ENCODE results near the gene TXNRD2.

DNA sequence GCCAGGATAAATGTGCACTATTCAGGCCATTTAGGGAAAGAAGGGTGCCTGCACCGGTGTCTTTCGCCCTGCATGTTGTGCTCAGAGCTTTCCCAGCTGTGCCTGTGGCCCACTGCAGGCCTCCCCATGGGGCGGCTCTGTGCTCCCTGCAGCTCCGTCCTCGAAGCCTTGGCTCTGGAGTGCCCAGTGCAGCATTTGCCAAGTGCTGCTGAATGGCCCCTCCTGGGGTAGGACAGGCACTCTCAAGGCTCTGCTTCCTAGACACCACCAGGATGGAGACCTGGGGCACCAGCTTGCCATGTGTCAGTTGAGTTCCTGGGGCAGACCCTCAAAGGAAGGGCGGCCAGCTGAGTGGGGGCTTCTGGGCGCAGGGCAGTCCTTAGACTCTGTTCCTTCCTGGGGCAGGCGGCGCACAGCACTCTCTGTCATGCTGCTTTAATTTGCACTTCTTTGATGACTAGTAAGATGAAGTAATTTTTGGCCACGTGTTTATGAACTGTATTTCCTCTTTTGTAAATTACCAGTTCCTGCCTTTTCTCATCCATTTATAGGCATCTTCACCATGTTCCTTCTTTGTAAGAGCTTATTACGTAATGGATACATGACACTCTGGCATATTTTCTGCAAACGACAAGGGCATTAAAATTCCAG, 54.9 kb downstream of the TXNRD2 start:
- no peak for TF ChIP-seq CTCF (IDR thresholded peaks at IDR 0.05; ENCODE audit: insufficient read depth, low read depth, low read length)
- TF ChIP-seq EZH2 (IDR thresholded peaks at IDR 0.05; ENCODE audit: insufficient read depth, low read length): no peak
